Measurements from ENCODE around the gene BMP8B. TPM values are rescaled to one million over a fixed set of nuclear protein-coding genes. Genes with fewer than 3 reads are reported as not detected.

The BMP8B gene
- total RNA-seq, 1 donor from 2014 or later, result 1.3 TPM

DNA sequence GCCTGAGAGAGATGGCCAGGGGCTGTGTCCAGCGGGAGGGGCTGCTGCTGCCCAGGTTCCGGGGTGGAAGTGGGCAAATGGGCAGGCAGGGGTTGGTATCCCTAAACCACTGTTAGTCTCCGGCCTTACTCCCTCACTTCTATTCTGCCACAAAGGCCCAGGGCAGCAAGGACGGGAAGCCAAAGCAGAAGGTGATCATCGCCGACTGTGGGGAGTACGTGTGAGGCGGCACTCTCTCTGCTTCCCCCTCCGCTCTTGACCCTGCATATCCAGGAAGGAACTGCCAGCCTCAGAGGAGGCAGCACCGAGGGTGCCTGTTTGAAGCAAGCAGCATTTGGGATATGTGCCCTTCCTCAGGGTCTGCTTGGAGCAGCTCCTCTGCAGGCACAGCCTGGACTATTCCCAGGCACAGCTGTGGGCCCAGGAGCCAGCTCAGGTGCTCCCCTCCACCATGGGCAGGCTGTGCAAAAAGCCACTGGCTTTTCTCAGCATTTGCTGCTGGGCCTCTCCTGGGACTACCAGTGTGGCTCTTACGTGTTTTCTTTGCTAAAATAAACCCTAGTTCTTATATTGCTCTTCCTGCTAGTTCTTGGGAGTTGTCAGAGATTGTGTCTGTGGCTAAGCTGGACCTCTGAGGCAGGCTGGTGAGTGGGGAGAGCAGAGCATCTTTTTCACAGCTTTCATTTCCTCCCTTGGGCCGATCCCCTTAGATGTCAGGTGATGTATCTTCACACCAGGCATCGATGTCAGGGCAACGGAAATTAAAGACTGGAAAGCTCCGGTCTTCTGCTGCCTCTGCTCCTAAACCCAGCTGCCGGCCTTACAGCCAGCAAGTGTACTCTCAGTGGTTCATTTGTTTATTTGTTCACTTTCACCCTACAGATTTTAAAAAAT lies 35.3 kb downstream of the BMP8B start:
- DNase-seq (ENCODE audit: low read depth) (no peak), FAIRE-seq (peak; percentile 55)
- H3K27me3 ChIP-seq (ENCODE audit: control insufficient read depth, insufficient read depth, low read length), result no peaks in the 10 kb centered on the region
- TF ChIP-seq, protein P1, sequence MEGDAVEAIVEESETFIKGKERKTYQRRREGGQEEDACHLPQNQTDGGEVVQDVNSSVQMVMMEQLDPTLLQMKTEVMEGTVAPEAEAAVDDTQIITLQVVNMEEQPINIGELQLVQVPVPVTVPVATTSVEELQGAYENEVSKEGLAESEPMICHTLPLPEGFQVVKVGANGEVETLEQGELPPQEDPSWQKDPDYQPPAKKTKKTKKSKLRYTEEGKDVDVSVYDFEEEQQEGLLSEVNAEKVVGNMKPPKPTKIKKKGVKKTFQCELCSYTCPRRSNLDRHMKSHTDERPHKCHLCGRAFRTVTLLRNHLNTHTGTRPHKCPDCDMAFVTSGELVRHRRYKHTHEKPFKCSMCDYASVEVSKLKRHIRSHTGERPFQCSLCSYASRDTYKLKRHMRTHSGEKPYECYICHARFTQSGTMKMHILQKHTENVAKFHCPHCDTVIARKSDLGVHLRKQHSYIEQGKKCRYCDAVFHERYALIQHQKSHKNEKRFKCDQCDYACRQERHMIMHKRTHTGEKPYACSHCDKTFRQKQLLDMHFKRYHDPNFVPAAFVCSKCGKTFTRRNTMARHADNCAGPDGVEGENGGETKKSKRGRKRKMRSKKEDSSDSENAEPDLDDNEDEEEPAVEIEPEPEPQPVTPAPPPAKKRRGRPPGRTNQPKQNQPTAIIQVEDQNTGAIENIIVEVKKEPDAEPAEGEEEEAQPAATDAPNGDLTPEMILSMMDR (IDR thresholded peaks at IDR 0.05; ENCODE audit: insufficient read depth, low read length, severe bottlenecking), result no peak
- no peak overlapping the region for H3K4me3 ChIP-seq (ENCODE audit: low read depth, low read length)
- H3K36me3 ChIP-seq (ENCODE audit: control insufficient read depth, insufficient read depth, low read length), result peaks cover 29% of the 10 kb centered on the region

DNA sequence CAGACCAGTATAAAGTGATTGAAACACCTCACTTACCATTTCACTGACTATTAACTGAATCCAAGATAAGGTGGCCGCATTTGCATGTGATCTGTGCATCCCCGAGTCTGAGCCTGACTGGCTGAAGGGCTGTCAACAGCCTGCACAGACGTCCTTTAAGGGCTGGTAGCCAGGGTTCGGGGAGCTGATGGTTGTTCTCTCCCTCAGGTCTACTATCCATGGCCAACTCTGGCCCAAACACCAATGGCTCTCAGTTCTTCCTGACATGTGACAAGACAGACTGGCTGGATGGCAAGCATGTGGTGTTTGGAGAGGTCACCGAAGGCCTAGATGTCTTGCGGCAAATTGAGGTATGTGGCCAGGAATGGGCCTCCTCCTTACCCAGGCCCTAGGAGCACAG lies 36.0 kb downstream of the BMP8B start:
- Histone ChIP-seq H3K4me3 (ENCODE audit: low read depth, low read length) (no peak overlapping the region), H3K27me3 (ENCODE audit: control insufficient read depth, insufficient read depth, low read length) (no peaks in the 10 kb centered on the region), H3K36me3 (ENCODE audit: control insufficient read depth, insufficient read depth, low read length) (peaks cover 29% of the 10 kb centered on the region)
- TF ChIP-seq, protein P1 (IDR thresholded peaks at IDR 0.05; ENCODE audit: insufficient read depth, low read length, severe bottlenecking), result no peak
- DNase-seq (ENCODE audit: low read depth) (no peak), FAIRE-seq (peak; percentile 7)

DNA sequence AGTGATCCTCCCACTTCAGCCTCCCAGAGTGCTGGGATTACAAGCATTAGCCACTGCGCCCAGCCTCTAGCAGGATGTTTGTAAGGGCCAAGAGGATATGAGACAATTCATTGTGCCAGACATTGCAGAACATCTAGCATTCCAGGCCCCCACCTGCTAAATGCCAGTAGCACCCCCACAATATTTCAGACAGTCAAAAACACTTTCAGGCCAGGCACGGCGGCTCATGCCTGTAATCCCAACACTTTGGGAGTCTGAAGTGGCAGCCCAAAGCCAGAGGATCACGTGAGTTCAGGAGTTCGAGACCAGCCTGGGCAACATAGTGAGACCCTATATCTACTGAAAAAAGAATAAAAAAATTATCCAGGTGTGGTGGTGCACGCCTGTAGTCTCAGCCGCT lies 37.1 kb downstream of the BMP8B start:
- no peak for FAIRE-seq
- TF ChIP-seq, protein P1 (IDR thresholded peaks at IDR 0.05; ENCODE audit: insufficient read depth, low read length, severe bottlenecking), result no peak
- Histone ChIP-seq H3K27me3 (ENCODE audit: control insufficient read depth, insufficient read depth, low read length) (no peaks in the 10 kb centered on the region), H3K36me3 (ENCODE audit: control insufficient read depth, insufficient read depth, low read length) (peaks cover 29% of the 10 kb centered on the region), H3K4me3 (ENCODE audit: low read depth, low read length) (no peak overlapping the region)
- DNase-seq (ENCODE audit: low read depth), result no peak

DNA sequence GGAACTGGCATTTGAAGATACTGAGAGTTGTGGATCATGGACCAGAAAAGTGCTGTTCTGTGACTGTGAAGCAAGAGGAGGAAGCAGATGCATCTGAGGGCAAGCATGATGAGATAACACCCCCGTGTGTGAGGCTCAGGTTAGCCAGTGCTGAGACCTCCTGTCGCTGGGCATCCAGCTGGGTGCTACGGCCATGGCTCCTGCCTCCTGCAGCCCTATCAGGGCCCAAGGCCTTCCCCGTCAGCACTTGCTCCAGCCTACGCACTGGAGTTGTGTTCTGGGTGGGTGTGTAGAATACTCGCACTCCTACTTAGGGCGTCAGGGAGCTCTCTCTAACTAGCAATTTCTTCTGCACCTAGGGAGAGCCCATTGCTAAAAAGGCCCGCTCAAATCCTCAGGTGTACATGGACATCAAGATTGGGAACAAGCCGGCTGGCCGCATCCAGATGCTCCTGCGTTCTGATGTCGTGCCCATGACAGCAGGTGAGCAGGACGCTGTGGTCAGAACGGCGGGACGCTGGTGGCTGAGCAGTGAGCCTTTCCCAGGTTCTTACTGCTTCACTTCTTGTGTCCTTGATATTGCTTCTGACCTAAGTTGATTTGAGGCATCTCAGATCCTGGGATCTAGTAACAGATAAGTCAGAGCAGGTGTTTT lies 43.5 kb downstream of the BMP8B start:
- FAIRE-seq (peak; percentile 60), DNase-seq (ENCODE audit: low read depth) (no peak)
- H3K27me3 ChIP-seq (ENCODE audit: control insufficient read depth, insufficient read depth, low read length), result no peaks in the 10 kb centered on the region
- H3K36me3 ChIP-seq (ENCODE audit: control insufficient read depth, insufficient read depth, low read length), result peaks cover 29% of the 10 kb centered on the region
- TF ChIP-seq, protein P1 (IDR thresholded peaks at IDR 0.05; ENCODE audit: insufficient read depth, low read length, severe bottlenecking), result no peak
- no peak overlapping the region for H3K4me3 ChIP-seq (ENCODE audit: low read depth, low read length)

DNA sequence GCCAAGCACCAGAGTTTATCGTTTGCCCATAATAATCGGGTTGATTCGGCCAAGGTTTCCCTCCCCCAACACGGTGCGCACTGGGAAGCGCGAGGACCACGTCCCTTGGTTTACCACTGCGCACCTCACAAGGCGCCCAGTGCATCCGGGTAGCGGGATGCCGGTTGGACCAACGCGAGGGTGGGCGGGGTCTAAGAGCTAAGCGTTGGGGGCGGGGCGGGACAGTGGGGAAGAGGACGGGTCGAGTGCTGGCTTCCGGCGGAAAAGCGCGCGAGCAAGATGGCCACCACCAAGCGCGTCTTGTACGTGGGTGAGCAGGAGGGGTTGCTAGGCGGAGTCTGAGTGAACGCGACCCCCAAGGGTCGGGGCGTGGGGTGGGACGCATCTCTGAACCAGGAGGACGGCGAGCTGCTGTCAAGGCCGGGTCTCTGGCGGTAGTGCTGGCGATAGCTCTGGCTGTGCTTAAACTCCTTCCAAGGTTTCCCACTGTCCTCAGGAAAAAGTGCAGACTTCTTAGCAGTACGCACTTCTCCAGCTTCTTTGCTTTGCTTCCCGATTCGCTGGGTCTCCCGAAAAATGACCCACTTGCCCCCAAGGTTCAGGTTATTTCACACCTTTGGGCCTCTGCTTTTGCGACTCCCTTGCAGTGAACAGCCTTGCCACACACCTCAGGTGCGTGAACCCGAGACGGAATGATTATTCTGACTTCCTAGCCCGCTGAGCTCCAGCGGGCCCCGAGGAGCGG lies 49.9 kb downstream of the BMP8B start, which contains the start of gene PPIE:
PPIE (plus strand) TSS at position 261 of the 745 bp plus-strand sequence; CDS start at position 280, 19 bp downstream.
- Histone ChIP-seq H3K27me3 (ENCODE audit: control insufficient read depth, insufficient read depth, low read length) (no peaks in the 10 kb centered on the region), H3K36me3 (ENCODE audit: control insufficient read depth, insufficient read depth, low read length) (peaks cover 9% of the 10 kb centered on the region), H3K4me3 (ENCODE audit: low read depth, low read length) (peak within 1 kb of the TSS; percentile 76)
- no peak for FAIRE-seq
- TF ChIP-seq, protein P1 (IDR thresholded peaks at IDR 0.05; ENCODE audit: insufficient read depth, low read length, severe bottlenecking), result no peak
- peak; percentile 77 for DNase-seq (ENCODE audit: low read depth)
